H1 (cell line): ENCODE results near the gene MYL11. TPM values are rescaled to one million over a fixed set of nuclear protein-coding genes. Genes with fewer than 3 reads are reported as not detected.

Source experiments
- CEBPB ChIP-seq: IDR thresholded peaks from 2 replicates; pipeline ENCODE4 v1.6.1; 2012; ENCODE audit warnings: low read depth, low read length
- CHD2 ChIP-seq: IDR thresholded peaks from 2 replicates; pipeline ENCODE4 v1.6.1; 2012; ENCODE audit warnings: low read length, improper control_type of control experiment
- CREB1 ChIP-seq: IDR thresholded peaks from 2 replicates; pipeline ENCODE4 v1.6.1; 2012; ENCODE audit warnings: inconsistent platforms
- CTBP2 ChIP-seq: IDR thresholded peaks from 2 replicates; pipeline ENCODE4 v1.7.0; 2011; ENCODE audit warnings: borderline replicate concordance, mild to moderate bottlenecking, moderate library complexity, mixed read lengths, low read length; ENCODE audit not compliant: insufficient read depth, insufficient read length
- EP300 ChIP-seq, 2 experiments: IDR thresholded peaks; 1 replicate in 1 of 2; 2 replicates in 1 of 2; pipeline ENCODE4 v1.6.1; 2011 to 2012; ENCODE audit warnings: low read depth in 2 of 2, low read length in 2 of 2, mild to moderate bottlenecking in 2 of 2, borderline replicate concordance in 1 of 2, inconsistent platforms in 1 of 2, moderate library complexity in 1 of 2
- EZH2 ChIP-seq: fragments of 200-600 bp; sonication (generic); IDR thresholded peaks from 2 replicates; pipeline ENCODE4 v1.7.1; 2012; ENCODE audit warnings: low read depth, mild to moderate bottlenecking, moderate library complexity, low read length, inconsistent platforms; ENCODE audit not compliant: severe bottlenecking
- JUND ChIP-seq: IDR thresholded peaks from 2 replicates; pipeline ENCODE4 v1.6.1; 2011; ENCODE audit warnings: mild to moderate bottlenecking, improper control_type of control experiment, low read length
- MAFK ChIP-seq: IDR thresholded peaks from 2 replicates; pipeline ENCODE4 v1.6.1; 2012; ENCODE audit warnings: low read depth, mild to moderate bottlenecking, improper control_type of control experiment, low read length
- RAD21 ChIP-seq, 2 experiments: IDR thresholded peaks in 1 of 2; conservative IDR thresholded peaks in 1 of 2; 2 replicates each; pipeline ENCODE4 v1.6.1; 2011; ENCODE audit warnings: low read depth in 2 of 2, low read length in 2 of 2, improper control_type of control experiment in 1 of 2, inconsistent platforms in 1 of 2, mild to moderate bottlenecking in 1 of 2, moderate library complexity in 1 of 2
- RBBP5 ChIP-seq: IDR thresholded peaks from 2 replicates; pipeline ENCODE4 v1.7.1; 2012; ENCODE audit warnings: low read depth, mild to moderate bottlenecking, inconsistent platforms, low read length, moderate library complexity, borderline replicate concordance
- TAF1 ChIP-seq: IDR thresholded peaks from 2 replicates; pipeline ENCODE4 v1.6.1; 2011; ENCODE audit warnings: mild to moderate bottlenecking, low read depth, low read length
- TBP ChIP-seq: IDR thresholded peaks from 2 replicates; pipeline ENCODE4 v1.6.1; 2011; ENCODE audit warnings: low read depth, low read length, improper control_type of control experiment
- polyA plus RNA-seq, 7 experiments: library from polyadenylated mRNA; depleted of rRNA in 3 of 7; stranded (reverse) in 5 of 7; unstranded in 2 of 7; fragments of >200 nt in 5 of 7; fragments of 200-250 nt in 2 of 7; gene quantifications; 1 replicate in 5 of 7; 2 replicates in 1 of 7; 4 replicates in 1 of 7; pipeline versions ENCODE4 v1.2.1 to v1.2.3, GENCODE V29; 2011 to 2013; ENCODE audit warnings: missing spikeins in 2 of 7, mixed read lengths in 2 of 7
- total RNA-seq: library from RNA; stranded (reverse); fragmentation: NEBNext Ultra II Directional; extraction: Animal tissue kit (Norgen Biotek cat#: 25700); gene quantifications from 2 replicates; pipeline ENCODE4 v1.2.1, GENCODE V29; 2021
- TF ChIP-seq, protein P1 (sequence below): IDR thresholded peaks from 2 replicates; pipeline ENCODE4 v1.6.1; 2011; ENCODE audit warnings: low read length, improper control_type of control experiment
- TF ChIP-seq, protein P2 (sequence below): IDR thresholded peaks from 2 replicates; pipeline ENCODE4 v1.6.1; 2012; ENCODE audit warnings: low read length, inconsistent platforms

Gene MYL11
- total and polyA plus RNA-seq, 2 of the 8 experiments (the other 6 are each of a cell fraction or from before 2014, with no cell fraction given) = 1.2 to 1.4 TPM

DNA sequence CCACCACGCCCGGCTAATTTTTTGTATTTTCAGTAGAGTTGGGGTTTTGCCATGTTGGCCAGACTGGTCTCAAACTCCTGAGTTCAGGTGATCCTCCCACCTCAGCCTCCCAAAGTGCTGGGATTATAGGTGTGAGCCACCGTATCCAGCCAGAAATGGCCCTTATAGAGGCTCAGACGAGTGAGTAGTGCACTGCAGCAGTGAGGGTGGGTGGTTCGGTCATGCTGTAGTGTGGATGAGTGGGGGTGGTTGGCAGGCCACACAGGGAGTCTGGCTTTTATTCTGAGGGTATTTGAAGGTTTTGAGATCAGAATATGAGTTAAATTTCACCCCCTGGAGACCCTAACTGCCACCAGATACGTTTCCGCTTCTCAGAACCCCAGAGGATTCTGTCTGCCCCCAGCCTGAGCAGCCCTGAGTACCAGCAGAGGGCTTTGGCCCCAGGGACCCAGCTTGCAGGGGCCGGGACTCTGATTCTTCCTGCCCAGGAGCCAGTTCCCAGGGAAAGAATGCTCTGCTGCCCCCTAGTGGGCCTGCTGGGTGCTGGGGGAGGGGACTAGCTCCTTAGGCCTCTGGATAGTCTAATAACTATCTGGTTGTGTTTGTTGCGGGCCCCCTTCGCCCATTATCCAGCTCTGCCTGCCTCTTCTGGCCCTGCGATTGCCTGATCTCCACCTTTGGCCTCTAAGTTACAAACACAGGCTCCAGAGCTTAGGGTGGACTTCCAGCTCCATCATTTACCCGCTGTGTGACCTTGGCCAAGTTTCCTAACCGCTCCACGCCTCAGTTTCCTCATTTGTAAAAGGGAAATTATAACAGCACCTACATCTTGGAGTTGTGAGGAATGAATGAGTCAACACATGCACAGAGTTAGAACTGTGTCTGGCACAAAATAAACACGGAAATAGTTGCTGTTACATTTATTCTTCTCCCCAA, 34.8 kb downstream of the MYL11 start (continued):
- TF ChIP-seq CTBP2 (no peak), RAD21 (IDR thresholded peaks at IDR 0.05 in 1 of 2, conservative IDR thresholded peaks at IDR 0.05 in 1 of 2; ENCODE audit: low read depth in 2 of 2, low read length in 2 of 2) (peak; percentile 88 to 93), RBBP5 (no peak), TAF1 (no peak), EP300 (IDR thresholded peaks at IDR 0.05; ENCODE audit: borderline replicate concordance in 1 of 2, low read depth in 2 of 2, low read length in 2 of 2) (no peak), TBP (peak; percentile 30; the same call in 1 of the 2 replicates), JUND (0 out of 2 replicates have a peak, but pooled peaks have one; percentile 27), CEBPB (no peak), EZH2 (no peak), CHD2 (peak; percentile 34; the same call in 1 of the 2 replicates), CREB1 (no peak), MAFK (no peak)
- TF ChIP-seq, protein P1, sequence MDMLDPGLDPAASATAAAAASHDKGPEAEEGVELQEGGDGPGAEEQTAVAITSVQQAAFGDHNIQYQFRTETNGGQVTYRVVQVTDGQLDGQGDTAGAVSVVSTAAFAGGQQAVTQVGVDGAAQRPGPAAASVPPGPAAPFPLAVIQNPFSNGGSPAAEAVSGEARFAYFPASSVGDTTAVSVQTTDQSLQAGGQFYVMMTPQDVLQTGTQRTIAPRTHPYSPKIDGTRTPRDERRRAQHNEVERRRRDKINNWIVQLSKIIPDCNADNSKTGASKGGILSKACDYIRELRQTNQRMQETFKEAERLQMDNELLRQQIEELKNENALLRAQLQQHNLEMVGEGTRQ = no peak
- TF ChIP-seq, protein P2, sequence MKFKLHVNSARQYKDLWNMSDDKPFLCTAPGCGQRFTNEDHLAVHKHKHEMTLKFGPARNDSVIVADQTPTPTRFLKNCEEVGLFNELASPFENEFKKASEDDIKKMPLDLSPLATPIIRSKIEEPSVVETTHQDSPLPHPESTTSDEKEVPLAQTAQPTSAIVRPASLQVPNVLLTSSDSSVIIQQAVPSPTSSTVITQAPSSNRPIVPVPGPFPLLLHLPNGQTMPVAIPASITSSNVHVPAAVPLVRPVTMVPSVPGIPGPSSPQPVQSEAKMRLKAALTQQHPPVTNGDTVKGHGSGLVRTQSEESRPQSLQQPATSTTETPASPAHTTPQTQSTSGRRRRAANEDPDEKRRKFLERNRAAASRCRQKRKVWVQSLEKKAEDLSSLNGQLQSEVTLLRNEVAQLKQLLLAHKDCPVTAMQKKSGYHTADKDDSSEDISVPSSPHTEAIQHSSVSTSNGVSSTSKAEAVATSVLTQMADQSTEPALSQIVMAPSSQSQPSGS = no peak
